ENCODE results near the gene RCC1.
"Not testable (repeated sequence)": the region's sequence is repeated elsewhere in the genome, so short reads cannot be mapped to it uniquely, and the experiment has no call there.

GRCh38 chr1:28520796-28521195 lies 15.0 kb downstream of the RCC1 start:
- TF ChIP-seq, protein P1, sequence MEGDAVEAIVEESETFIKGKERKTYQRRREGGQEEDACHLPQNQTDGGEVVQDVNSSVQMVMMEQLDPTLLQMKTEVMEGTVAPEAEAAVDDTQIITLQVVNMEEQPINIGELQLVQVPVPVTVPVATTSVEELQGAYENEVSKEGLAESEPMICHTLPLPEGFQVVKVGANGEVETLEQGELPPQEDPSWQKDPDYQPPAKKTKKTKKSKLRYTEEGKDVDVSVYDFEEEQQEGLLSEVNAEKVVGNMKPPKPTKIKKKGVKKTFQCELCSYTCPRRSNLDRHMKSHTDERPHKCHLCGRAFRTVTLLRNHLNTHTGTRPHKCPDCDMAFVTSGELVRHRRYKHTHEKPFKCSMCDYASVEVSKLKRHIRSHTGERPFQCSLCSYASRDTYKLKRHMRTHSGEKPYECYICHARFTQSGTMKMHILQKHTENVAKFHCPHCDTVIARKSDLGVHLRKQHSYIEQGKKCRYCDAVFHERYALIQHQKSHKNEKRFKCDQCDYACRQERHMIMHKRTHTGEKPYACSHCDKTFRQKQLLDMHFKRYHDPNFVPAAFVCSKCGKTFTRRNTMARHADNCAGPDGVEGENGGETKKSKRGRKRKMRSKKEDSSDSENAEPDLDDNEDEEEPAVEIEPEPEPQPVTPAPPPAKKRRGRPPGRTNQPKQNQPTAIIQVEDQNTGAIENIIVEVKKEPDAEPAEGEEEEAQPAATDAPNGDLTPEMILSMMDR (IDR thresholded peaks at IDR 0.05), result not testable (repeated sequence)
- TF ChIP-seq, protein P2, sequence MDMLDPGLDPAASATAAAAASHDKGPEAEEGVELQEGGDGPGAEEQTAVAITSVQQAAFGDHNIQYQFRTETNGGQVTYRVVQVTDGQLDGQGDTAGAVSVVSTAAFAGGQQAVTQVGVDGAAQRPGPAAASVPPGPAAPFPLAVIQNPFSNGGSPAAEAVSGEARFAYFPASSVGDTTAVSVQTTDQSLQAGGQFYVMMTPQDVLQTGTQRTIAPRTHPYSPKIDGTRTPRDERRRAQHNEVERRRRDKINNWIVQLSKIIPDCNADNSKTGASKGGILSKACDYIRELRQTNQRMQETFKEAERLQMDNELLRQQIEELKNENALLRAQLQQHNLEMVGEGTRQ (IDR thresholded peaks at IDR 0.05; ENCODE audit: borderline replicate concordance, low read depth, low read length), result not testable (repeated sequence)
- TF ChIP-seq, protein P3, sequence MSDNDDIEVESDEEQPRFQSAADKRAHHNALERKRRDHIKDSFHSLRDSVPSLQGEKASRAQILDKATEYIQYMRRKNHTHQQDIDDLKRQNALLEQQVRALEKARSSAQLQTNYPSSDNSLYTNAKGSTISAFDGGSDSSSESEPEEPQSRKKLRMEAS (IDR thresholded peaks at IDR 0.05; ENCODE audit: low read depth), result not testable (repeated sequence)
- TF ChIP-seq GATA2 (CRISPR knock-in tag; IDR thresholded peaks at IDR 0.05); MXI1 (IDR thresholded peaks at IDR 0.05; ENCODE audit: low read depth, low read length); JUND (IDR thresholded peaks at IDR 0.05); EZH2phosphoT487 (IDR thresholded peaks at IDR 0.05; ENCODE audit: borderline replicate concordance, low read depth); POLR2AphosphoS5 (IDR thresholded peaks at IDR 0.05; ENCODE audit: low read depth, low read length); YY1 (IDR thresholded peaks at IDR 0.05; ENCODE audit: low read depth); TAF1 (IDR thresholded peaks at IDR 0.05; ENCODE audit: borderline replicate concordance, low read depth, low read length); ZBTB33 (IDR thresholded peaks at IDR 0.05; ENCODE audit: borderline replicate concordance, low read depth): not testable (repeated sequence)

Measured in SK-N-SH (cell line).